Medulla oblongata (tissue), 1 donor: ENCODE measurements around the gene NPR1.
"Not testable (repeated sequence)": the region's sequence is repeated elsewhere in the genome, so short reads cannot be mapped to it uniquely, and the experiment has no call there.

Source experiments
- DNase-seq: peaks from one replicate; pipeline ENCODE4 v3.0.0-alpha.2; 2015; ENCODE audit errors: extremely low spot score

Gene NPR1

DNA sequence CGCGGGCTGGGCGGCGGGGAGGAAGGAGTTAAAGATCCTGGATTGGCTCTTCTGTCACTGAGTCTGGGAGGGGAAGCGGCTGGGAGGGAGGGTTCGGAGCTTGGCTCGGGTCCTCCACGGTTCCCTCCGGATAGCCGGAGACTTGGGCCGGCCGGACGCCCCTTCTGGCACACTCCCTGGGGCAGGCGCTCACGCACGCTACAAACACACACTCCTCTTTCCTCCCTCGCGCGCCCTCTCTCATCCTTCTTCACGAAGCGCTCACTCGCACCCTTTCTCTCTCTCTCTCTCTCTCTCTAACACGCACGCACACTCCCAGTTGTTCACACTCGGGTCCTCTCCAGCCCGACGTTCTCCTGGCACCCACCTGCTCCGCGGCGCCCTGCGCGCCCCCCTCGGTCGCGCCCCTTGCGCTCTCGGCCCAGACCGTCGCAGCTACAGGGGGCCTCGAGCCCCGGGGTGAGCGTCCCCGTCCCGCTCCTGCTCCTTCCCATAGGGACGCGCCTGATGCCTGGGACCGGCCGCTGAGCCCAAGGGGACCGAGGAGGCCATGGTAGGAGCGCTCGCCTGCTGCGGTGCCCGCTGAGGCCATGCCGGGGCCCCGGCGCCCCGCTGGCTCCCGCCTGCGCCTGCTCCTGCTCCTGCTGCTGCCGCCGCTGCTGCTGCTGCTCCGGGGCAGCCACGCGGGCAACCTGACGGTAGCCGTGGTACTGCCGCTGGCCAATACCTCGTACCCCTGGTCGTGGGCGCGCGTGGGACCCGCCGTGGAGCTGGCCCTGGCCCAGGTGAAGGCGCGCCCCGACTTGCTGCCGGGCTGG, at the start of gene NPR1:
Gene NPR1, plus strand, starts transcription at position 170 of the 818 bp plus-strand sequence. Its CDS starts 421 bp downstream, at position 591.
- no peak for DNase-seq

DNA sequence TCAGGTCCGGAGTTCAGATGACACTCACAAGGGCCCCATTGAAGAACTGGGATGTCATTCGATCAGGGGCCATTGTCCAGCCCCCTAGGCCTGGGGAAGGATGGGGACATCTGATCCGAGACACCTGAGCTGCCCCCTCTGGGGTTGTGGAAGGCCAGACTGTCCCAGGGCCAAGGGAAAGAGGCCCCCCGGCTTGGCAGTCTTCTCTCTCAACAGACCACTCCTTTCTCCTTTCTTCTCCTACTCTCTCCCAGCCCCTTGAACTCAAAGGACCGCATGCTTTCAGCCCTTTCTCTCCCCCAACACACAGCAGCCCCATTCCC, 49.2 kb upstream of the NPR1 start:
- DNase-seq = no peak

DNA sequence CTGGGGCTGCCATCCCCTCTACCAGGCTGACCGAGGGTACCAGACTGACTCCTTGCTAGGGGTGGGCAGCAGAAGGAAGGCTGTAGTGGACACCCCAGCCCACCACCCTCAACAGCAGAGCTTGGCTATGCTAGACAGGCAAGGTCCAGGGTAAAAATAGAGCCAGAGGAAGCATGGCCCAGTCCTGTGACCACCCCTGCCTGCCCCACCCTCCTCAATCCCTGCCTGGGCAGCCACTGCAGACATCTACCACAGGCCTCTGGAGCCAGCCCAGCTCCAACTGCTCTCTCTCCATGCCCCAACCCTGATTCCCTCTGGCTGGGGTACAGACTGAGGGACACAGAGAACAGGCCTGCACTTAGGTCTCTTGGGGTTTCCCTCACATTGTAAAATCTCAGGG, 48.5 kb upstream of the NPR1 start:
- DNase-seq = peak; percentile 75

DNA sequence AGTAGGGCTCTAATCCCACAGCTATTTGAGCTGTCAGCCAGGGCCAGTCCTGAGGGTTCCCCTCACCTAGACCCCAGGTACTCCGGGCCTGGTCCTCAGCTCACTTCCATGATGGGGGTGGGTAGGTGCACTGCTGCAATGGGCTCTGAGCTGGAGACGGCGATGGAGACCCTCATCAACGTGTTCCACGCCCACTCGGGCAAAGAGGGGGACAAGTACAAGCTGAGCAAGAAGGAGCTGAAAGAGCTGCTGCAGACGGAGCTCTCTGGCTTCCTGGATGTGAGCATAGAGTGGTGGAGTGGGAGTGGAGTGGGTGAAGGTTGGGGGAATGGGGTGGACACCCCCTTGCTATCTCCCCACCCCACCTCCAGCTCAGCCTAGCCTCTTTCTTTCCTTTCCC, 48.1 kb upstream of the NPR1 start:
- DNase-seq = no peak

DNA sequence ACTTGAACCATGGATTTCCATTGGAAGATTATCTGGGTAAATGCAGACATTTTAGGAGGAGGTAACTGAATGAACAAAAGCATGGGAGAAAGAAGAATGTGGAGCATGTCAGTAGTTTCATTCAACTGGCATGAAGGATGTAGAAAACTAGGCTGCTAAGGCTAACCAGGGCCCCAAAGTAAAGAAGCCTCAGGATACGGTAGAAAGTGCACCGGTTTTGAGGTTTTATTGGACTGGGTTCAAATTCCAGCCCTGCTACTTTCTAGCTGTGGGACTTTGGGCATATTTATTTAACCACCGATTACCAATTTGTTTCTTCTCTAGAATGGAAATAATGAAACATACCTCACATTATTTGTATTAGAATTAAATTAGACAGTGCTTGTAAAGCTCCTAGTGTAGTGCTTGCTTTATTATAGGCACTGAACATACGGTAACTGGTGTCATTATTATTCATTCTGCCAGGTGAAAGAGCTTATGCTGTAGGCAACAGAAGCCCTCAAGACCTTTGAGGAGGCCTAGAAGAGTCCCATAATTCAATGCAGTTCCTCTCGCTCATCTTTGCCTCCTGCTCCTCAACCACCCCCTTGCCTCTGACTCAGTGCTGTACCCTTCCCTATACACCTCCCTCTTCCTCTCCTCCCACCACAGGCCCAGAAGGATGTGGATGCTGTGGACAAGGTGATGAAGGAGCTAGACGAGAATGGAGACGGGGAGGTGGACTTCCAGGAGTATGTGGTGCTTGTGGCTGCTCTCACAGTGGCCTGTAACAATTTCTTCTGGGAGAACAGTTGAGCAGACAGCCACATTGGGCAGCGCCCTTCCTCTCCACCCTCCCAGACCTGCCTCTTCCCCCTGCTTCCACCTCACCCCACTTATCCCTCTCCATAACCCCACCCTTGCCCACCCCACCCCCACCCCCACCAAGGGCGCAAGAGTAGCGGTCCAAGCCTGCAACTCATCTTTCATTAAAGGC, 47.2 kb upstream of the NPR1 start:
- no peak for DNase-seq

DNA sequence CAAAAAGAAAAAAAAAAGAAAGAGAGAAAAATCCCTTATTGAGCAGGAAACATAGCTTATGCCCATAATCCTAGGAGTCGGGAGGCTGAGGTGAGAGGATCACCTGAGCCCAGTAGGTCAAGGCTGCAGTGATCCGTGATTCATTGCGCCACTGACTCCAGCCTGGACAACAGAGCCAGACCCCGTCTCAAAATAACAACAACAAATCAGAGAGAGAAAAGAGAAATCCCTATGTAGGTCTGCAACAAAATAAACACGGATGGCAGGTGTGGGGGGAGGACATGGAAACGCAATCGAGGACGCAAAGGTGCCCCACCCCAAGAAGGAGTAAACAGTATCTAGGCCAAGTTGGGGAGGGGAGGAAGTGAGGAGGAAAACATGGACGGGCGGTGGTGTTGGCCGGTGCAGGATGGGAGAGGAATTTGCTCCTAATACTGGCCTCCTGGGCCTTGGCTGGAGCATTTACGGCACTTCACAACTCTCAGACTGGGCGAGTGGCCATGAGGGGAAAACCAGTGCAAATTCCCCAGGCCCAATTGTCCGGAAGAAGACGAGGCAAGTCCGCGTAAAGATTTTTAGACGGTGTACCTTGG, 45.2 kb upstream of the NPR1 start:
- DNase-seq = no peak

DNA sequence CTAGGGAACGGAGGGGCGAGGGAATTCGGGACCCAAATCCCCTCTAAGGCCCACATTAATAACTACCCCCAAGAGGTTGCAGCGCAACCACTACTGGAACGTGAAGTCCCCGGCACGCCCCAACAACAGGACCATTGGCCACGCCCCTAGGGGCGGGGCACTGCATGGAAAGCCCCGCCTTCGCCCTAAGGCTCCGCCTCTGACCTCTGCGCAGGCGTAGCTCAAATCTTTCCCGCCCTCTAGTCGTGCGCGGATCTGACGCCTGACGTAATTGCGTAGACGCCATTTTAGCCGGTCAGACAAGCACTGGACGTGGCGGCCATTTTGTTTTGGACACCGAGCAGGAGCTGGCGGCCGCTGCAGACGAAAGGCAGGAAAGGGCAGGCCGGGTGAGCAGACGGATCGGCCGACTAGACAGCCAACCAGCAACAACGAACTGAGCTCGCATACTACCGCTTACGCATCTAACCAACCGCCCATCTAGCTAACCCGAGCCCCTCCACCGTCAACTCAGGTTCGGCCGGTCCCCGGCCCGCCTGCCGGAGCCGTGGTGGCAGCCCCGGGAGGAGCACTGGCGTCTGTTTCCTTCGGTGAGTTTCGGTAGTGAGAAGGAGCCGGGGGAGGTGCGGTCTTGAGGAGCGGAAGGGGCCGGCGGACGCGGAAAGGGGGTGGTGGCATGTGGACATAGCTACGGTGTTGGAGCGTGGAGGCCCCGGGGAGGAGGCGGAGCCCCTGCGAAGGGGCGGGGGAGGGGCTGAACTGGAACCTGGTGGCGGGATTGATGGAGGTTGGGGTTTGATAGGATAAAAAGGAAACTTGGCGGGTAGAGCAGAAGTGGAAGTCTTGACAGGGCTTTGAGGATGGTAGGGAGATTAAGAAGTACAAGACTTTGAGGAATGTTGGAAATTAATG, 44.5 kb upstream of the NPR1 start, which contains the start of gene CHTOP:
Gene CHTOP, plus strand, starts transcription at position 313 of the 912 bp plus-strand sequence. CDS start 2,523 bp downstream, outside the sequence.
- DNase-seq = peak; percentile 99

DNA sequence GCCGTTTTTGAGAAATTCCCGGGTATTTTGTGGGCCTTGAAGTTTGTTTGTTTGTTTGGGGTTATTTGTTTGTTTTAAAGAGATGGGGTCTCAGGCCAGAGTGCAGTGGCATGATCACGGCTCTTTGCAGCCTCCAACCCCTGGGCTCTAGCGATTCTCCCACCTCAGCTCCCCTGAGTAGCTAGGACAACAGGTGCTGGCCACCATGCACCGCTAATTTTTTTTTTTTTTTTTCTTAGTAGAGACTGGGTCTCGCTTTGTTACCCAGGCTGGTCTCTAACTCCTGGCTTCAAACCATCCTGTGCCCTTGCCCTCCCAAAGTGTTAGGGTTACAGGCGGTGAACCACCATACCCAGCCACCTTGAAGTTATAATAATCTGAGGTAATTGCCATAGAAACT, 42.6 kb upstream of the NPR1 start:
- DNase-seq = no peak

DNA sequence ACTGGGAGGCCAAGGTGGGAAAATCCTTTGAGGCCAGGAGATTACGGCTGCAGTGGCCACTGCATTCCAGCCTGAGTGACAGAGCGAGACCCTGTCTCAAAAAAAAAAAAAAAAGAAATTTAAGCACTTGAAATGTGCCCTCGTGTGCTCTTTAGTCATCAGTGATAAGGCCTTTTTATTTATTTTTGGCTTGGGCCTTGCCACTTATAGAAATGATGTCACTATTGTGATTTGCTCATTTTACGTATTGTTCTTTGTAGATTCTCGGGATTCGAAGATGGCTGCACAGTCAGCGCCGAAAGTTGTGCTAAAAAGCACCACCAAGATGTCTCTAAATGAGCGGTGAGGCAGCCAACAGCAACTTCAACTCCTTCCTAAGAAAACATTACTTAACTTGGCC, 42.2 kb upstream of the NPR1 start:
- DNase-seq = no peak

DNA sequence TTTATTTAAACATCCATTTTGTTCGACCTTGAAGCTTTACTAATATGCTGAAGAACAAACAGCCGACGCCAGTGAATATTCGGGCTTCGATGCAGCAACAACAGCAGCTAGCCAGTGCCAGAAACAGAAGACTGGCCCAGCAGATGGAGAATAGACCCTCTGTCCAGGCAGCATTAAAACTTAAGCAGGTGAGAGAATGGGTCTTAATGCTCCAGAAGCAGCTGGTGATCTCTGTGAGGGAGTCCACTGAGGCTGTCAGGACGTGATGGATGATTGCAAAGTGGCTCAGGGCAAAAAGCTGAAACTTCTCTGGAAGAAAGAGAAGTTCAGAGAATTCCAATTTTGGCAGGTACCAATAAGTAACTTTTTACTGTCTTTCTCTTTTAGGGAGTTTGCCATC, 40.2 kb upstream of the NPR1 start:
- DNase-seq = no peak

DNA sequence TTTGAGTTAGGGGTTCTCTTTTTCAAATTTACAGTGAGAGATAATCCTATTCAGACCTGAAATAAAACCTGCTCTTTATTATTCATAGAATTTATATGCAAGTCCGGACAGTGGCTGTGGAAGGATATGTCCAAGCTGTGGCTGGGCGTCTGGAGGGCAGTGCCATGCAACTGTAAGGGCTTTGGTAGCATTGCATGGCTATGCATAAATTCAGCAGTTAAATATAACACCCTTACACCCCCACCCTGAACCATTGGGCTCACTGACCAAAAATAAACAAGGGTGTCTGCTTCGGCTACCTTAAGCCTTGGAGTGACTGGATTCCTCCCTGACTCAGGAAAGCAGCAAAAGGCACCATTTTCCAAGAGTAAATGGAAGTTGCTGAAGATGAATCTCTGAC, 39.2 kb upstream of the NPR1 start:
- DNase-seq = no peak

DNA sequence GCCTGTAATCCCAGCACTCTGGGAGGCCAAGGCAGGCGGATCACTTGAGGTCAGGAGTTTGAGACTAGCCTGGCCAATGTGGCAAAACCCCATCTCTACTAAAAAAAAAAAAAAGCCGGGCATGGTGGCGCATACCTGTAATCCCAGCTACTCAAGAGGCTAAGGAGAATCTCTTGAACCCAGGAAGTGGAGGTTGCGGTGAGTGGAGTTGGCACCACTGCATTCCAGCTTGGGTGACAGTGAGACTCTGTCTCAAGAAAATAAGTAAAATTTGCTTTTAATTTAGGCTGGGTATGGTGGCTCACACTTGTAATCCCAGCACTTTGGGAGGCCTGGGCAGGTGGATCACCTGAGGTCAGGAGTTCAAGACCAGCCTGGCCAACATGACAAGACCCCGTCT, 38.3 kb upstream of the NPR1 start:
- not testable (repeated sequence) for DNase-seq

DNA sequence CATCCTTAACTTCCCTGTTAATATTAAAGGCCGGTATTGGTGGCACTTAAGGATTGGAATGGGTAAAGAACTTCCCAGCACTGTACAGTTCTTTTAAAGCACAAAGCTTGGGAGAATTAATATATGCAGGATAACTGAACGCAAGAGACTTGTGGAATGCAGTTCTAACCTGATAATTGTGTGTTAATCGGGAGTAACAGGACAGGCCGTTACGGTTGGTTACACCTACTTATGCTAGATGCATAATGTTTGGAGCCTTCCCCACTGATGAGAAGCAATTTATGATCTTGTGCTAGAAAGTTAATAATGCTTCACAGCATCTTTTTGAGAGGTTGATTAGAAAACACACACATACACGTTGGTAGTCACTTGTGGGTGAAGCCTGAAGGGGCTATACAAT, 37.6 kb upstream of the NPR1 start:
- DNase-seq = no peak

DNA sequence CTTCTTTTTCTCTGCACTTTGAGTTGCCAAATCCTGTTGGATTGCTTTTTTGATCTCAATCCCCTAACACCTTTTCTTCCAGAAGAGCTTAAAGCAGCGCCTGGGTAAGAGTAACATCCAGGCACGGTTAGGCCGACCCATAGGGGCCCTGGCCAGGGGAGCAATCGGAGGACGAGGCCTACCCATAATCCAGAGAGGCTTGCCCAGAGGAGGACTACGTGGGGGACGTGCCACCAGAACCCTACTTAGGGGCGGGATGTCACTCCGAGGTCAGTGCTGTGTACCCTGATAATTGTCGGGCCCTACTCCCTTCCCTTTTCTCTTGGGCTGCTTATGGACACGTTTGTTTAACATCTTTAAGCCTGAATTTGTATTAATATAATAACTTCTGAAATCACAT, 36.3 kb upstream of the NPR1 start:
- no peak for DNase-seq

DNA sequence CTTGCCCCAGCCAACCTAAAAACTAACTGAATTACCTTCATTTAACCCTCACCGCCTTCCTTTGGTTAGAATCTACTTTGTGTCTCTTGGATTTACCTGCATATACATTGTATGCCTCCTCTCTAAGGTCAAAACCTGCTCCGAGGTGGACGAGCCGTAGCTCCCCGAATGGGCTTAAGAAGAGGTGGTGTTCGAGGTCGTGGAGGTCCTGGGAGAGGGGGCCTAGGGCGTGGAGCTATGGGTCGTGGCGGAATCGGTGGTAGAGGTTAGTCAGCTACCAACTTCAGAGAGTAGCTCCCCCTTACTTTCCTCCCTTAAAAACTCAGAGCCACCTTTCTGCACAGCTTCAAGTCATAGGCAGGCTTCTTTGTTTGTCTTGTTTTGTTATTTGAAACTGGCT, 35.4 kb upstream of the NPR1 start:
- DNase-seq = no peak

DNA sequence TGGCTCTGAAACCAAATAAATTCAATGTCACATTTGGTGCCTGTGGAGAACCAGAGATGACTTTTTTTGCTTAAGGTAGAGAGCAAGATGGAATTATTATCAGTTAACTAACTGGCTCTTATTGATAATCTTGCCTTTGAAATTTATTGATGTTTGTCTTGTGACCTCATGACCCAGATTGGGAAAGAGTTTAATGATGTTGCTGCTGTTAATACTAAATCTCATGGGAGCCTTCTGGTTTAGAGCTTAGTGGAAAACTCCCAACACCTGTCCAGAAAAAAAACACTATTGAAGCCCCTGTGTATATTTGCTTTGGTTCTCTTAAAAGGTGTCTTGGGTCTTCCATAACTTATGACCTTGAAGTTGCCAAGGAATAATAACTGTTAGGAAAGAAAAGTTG, 34.7 kb upstream of the NPR1 start:
- no peak for DNase-seq

DNA sequence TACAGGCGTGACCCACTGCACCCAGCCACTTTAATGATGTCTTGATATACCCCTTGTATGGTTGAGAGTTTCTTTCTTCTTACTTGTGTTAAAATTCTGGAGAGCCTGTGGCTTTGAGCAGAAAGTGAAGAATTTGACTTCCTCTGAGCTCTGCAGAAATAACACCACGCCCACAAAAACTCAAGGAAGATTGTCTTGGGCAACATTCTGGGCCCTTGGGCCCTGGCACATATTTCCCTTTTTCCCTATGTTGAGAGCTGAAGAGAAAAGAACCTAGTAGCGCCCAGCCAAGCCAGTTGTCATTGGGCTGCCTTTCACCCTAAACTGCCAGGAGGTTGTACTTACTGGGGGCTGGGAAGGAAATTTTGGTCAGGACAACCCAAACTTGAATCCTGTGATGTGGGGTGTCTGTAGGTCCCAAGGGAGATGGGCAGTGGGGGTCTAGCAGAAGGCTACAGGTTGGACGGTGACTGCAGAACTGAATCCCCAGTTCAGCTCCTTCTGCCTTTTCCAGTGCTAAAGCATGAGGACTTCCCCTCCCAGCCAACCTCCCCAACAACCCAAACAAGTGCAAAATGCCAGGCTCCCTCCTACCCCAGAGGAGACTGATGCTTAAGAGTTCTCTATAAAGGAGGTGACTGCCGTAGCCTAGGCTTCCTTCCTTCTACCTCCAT, 31.7 kb upstream of the NPR1 start:
- DNase-seq = peak; percentile 58

DNA sequence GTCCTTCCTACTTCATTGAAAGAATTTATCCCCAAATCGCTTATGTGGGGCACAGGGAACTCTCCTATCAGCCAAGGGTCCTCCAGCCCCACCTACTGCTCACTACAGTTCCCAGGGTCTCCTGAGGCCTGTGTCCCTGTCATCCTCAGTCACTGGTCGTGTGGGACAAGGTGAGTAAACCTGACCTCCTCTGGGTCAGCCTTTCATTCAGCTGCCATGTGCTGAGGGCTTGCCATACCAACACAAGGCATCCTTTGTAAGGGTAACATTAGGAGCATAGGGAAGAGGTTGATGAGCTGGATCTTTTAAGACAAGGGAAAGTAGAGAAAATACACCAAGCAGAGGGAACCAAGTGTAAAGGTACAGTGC, 31.2 kb upstream of the NPR1 start:
- DNase-seq = no peak

DNA sequence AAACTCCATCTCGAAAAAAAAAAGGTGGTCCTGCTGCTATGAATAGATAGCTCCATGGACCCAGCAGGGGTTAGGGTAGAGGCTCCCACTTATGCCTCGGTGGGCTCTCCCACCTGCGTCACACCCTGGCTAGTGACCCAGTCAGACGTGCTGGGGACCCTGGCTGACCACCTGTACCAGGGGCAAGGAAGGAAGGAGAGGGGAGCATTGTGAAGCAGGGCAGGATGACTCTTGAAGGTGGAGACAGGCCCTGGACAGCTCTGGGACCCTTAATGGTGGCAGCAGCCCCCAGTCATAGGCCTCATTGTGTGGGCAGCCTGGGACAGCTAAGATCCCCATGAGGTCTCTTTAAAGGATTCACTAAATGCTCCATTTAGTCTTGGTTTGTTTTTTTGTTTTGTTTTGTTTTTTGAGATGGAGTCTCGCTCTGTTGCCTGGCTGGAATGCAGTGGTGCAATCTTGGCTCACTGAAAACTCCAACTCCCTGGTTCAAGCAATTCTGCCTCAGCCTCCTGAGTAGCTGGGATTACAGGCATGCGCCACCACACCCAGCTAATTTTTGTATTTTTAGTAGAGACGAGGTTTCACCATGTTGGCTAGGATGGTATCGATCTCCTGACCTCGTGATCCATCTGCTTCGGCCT, 30.4 kb upstream of the NPR1 start:
- no peak for DNase-seq

DNA sequence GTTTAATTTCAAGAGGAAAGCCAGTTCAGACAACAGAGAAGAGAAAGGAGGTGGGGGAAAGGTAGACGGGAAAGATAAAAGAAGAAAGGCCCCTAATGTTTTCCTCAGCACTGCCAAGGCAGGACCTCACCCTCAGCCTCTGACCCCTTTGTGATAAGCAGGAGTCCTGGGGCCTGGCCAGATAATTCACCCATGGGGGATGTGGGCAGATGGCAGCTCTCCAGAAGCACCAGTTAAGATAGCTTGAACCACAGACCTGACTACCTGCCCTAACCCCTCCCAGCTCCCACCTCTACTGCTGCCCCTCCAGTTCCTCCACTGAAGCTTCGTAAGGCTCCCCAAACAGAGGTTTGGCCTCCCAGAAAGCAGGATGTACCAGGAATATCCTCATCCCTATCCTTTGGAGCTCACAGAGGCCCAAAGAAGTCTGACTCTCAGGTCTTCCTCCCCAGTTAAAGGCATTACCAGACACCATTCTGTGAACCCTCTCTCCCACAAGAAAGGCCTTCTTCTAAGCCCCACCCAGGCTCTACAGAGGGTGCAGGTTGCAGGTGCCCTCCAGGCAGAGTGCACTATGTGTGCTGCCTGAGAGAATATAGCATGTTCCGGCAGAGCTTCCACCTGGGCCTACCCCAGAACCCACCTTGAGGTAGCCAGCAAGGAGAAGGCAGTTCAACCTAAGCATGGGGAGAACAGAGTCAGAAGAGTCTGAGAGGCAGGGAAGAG, 29.2 kb upstream of the NPR1 start:
- no peak for DNase-seq
